H1 (cell line): ENCODE data around the gene APP. TPM values are rescaled to one million over a fixed set of nuclear protein-coding genes. Genes with fewer than 3 reads are reported as not detected.

Experiments
- BRCA1 ChIP-seq: IDR thresholded peaks from 2 replicates; pipeline ENCODE4 v1.6.1; 2012; ENCODE audit warnings: low read depth, low read length, improper control_type of control experiment
- CEBPB ChIP-seq: IDR thresholded peaks from 2 replicates; pipeline ENCODE4 v1.6.1; 2012; ENCODE audit warnings: low read depth, low read length
- KDM4A ChIP-seq: IDR thresholded peaks from one replicate; pipeline ENCODE4 v1.7.1; 2012; ENCODE audit warnings: low read depth, mild to moderate bottlenecking, moderate library complexity, low read length, inconsistent platforms; ENCODE audit not compliant: severe bottlenecking
- SP2 ChIP-seq: IDR thresholded peaks from 2 replicates; pipeline ENCODE4 v1.6.1; 2012; ENCODE audit warnings: mild to moderate bottlenecking, low read length, inconsistent platforms
- polyA plus RNA-seq, 7 experiments: library from polyadenylated mRNA; depleted of rRNA in 3 of 7; stranded (reverse) in 5 of 7; unstranded in 2 of 7; fragments of >200 nt in 5 of 7; fragments of 200-250 nt in 2 of 7; gene quantifications; 1 replicate in 5 of 7; 2 replicates in 1 of 7; 4 replicates in 1 of 7; pipeline versions ENCODE4 v1.2.1 to v1.2.3, GENCODE V29; 2011 to 2013; ENCODE audit warnings: missing spikeins in 2 of 7, mixed read lengths in 2 of 7
- total RNA-seq: library from RNA; stranded (reverse); fragmentation: NEBNext Ultra II Directional; extraction: Animal tissue kit (Norgen Biotek cat#: 25700); gene quantifications from 2 replicates; pipeline ENCODE4 v1.2.1, GENCODE V29; 2021

APP gene
- total and polyA plus RNA-seq, 2 of the 8 experiments (the other 6 are each of a cell fraction or from before 2014, with no cell fraction given), result 375 to 551 TPM

GRCh38 chr21:26003404-26003803, 167.2 kb downstream of the APP start (continued):
- TF ChIP-seq SP2 (no peak), CEBPB (no peak), BRCA1 (no peak), KDM4A (no peak)
